SKM-1 treated with dmso at 0.1 percent for 144 hours (cell line): ENCODE results near the gene NEK7.
"Not testable (repeated sequence)": the region's sequence is repeated elsewhere in the genome, so short reads cannot be mapped to it uniquely, and the experiment has no call there.

Experiments
- DNase-seq: peaks from one replicate; lab custom pipeline; 2025; ENCODE audit not compliant: unreplicated experiment; lab: John Stamatoyannopoulos, UW

Gene NEK7

DNA sequence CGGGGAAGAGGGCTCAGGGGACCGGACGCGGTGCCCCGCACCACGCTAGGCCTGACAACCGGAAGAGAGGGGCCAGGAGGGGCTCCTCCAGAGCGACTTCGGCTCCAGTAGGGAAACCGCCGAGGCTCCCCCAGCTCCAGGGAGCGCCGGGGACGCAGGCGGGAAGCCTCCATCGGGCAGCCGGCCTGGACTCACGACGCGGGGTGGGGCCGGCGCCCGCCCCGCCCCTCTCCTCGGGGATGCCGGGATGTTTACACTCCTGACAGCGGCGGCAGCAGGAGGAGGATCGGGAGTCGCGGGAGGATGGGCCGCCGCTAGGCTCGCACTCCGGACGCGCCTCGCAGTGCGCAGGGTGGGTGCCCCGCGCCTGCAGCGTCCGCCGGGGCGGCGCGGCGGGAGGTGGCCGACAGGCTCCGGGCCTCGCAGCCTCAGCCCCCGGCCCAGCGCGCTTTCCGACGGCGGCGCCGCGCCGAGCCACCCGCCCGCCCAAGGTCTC, at the start of gene NEK7:
Gene NEK7, plus strand, starts transcription at position 254 of the 496 bp plus-strand sequence. CDS start 75,583 bp downstream, outside the sequence.
- DNase-seq: peak; percentile 70

DNA sequence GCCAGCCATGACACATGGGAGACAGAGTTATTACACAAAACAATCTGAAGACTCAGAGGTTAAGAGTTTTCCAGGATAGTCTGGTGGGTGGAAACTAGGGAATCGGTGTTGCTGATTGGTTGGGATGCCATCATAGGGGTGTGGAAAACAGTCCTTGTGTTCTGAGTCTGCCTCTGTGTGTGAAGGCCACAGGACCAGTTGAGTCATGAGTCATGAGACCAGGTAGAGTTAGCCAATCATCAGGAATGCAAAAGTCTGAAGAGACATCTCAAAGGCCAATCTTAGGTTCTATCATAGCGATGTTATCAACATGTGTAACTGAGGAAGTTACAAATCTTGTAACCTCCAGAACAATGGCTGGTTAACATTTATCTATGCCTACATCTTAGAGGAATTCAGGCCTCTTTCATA, 49.7 kb upstream of the NEK7 start:
- no peak for DNase-seq

DNA sequence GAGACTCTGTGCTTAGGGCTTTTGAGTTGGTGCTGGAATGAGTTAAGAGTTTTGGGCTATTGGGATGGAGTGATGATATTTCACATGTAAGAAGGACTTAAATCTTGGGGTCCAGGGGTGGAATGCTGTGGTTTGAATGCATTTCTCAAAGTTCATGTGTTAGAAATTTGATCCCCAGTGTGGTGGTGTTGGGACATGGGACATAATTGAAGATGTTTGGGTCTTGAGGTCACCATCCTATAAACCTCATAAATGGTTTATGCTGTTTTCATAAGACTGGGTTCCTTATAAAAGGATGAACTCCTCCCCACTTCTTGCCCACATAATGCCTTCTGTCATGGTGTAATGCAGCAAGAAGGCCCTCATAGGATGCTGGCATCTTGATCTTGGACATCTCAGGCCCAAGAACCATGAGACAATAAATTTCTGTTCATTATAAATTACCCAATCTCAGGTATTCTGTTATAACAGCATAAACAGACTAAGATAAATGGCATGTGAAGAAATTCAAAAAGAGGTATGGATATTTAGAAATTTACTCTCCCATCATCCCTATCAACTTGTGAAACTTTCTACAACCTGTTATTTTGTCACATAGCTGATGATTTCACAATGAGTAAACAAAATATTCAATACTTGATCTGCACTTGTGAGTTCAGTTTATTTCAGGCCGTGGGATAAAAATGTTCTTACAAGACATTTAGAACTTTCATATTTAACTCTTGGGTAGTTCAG, 48.0 kb upstream of the NEK7 start:
- no peak for DNase-seq

DNA sequence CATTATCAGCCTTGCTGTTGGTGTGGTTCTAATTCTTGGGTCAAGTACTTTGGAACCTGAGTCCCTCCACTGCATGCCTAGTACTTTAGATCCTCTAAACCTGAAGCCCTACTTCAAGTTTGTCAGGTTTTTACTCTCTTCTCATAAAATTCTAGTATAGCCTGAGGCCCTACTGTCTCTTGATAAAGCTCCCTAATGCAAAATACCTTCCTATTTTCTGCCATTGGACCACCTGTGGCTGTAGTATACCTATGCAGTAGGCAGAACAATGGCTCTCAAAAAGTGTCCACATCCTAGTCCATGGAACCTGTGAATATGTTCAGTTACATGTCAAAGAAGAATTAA, 47.5 kb upstream of the NEK7 start:
- DNase-seq: no peak

DNA sequence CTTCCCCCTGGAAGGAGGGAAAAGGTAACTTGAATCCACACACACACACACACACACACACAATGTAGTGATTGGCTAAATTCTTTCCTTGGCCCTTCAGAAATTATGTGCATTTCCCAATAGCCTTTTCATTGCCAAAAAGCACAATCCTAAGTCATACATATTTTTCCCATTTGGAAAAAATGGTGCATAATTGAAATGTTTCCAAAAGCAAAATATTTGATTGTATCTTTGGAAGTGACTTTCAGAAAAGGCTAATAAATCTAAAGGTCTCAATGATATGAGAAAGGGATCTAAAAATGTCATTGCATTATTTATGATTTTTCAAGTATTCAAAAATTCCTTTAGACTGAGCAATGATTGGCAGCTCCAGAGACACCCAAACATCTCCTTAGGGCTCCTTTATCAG, 43.5 kb upstream of the NEK7 start:
- no peak for DNase-seq

DNA sequence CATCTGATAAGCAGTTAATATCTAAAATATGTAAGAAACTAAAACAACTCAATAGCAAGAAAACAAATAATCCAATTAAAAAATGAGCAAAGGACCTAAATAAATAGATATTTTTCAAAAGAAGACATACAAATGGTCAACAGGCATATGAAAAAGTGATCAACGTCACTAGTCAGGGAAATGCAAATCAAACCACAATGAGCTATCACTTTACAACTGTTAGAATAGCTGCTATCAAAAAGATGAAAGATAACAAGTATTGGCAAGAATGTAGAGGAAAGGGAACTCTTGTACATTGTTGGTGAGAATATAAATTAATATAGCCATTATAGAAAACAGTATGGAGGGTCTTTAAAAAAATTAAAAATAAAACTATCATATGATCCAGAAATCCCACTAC, 40.7 kb upstream of the NEK7 start:
- no peak for DNase-seq

DNA sequence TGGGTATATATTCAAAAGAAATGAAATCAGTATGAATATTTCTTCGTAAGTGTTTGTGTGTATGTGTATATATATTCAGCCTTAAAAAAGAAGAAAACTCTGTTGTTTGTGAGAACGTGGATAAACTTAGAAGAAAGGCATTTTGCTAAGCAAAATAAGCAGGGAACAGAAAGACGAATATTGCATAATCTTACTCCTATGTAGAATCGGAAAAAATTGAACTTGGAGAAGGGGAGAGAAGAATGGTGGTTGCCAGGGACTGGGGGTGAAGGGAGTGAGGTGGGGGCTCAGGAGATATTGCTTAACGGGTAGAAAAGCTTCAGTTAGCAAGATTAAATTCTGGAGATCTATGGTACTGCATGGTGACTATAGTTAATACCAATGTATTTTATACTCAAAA, 40.3 kb upstream of the NEK7 start:
- DNase-seq: no peak

DNA sequence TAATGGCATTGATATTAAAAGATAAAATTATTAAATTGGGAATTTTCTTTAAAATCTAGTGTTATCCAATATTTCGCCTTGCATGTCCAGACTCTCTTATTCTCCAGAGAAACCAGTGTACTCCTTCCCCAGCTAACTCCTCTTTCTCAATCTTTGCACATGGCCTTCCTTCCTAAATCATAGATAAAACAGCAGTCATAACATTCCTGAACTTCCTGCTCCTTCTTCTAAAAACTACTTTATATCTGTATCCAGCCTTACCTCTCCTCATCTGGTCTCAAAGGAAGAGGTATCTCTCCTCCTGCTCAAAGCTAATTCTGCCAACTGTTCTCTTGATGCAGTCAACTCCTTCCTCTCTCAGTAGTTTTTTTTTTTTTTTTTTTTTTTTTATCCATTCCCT, 39.5 kb upstream of the NEK7 start:
- no peak for DNase-seq

DNA sequence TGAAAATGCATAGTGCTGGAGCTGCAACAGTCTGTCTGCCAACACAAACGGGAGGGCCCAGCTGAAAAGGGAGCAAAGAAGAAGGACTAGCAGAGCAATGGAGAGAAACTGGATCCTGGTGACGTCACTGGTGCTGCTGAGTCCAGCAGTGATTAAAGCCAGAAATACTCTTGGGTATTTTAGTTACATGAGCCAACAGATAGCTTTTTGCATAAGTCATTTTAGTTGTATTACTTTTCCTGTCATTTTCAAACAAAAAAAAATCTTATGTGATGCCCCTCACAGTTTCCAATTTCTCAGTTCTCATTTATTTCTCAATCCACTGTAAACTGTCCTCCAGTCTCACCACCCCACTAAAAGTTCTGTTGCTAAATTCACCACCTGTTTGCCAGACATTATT, 38.7 kb upstream of the NEK7 start:
- no peak for DNase-seq

DNA sequence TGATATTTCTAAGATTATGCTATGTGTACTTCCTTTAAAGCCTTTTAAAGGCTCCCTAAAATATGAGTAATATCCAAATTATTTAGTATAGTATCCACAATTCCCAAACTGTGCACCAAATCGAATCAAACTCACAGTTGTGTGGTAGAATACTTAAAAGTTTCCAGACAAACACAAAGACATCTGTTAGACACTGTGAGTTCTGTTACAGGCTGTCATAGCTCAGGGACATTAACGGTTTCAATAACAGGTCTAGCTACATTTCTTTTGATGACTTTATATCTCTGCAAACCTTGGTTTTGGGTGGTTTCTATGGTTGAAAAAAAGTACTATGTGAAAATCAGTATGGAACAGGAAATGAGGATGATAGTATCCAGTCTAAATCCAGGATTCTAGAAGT, 36.9 kb upstream of the NEK7 start:
- no peak for DNase-seq

DNA sequence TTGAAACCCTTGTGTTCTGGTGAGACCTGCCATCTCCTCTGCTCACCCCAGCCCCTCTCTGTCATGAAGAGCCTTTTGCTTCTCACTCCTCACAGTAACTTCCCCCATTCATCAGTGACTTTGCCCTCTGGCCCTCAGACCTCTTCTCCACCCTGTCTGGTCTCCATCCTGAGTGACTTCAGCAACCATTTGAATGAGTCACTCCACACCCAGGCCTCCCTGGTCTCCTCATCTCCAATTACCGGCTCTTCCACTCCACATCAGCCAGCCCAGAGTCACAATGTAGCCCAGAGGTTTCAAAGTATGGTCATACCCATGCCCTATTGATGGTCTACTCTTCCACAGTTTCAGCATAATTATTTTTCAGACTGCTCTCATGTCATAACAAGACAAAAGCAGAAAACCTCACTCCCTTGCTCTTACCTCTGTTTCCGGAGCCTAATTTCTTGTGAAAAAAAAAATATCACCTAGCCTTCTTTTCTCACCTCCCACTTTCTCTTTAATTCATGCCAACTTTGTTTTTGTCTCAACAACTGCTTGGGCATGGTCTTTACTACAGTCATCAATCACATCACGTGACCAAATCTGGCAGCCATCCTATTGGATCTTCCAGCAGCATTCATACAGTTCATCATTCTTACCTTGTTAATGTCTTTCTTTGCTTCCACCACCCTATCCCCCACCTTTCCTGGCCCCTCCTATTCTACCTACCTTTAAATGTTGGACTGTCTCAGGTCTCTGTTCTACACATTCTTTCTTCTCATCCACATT, 35.6 kb upstream of the NEK7 start:
- DNase-seq: no peak

DNA sequence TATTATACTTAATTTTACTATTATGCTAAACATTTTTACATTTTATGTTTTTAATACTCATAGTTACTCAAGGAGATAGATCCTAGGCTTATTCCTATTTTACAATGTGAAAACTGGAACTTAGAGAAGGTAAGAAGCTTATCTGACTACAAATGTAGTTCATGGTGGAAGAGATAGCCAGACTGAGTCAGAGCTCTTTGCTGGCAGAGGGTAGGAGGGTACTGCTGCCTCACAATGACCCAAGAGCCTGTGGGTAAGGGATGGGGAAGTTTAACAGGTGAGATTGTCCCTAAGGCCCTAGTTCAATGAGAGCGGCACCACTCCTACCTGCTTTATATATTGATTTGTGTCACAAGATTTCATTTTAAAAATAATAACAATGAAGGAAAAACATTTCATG, 34.1 kb upstream of the NEK7 start:
- DNase-seq: no peak

DNA sequence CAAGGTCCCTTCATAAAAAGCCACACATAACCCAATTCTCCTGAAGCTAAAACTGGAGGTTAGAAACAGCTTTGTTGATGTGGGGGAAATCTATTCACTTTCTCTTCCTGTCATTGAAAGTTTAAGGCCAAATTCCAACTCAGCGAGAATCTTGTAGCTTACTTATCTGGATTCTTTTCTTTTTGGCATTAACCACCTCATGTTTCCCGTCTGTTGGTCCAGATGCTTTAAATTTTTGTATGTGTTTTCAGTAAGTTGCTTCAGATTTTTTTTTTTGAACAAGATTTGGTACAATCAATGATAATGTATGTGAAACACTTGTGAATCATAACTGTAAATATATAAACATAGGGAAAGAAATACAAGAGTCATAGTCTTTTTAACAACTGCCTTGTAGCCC, 33.7 kb upstream of the NEK7 start:
- no peak for DNase-seq

DNA sequence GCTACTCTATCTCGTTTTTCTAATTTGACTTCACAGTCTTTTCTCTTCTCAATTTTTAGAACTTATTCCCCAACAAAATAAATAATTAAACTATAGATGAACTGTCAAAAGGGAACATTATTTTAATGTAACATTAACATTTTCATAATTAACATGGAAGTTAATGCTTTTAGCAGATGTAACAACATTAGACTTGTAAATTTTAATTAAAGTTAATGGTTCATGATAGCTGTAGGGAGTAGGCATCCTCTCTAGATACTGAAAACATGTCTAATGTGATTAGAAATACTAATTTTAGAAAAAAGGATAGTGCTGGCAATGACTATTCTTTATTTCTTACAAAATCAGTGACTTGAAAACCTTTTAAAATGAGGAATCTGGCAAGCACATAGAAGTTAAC, 32.1 kb upstream of the NEK7 start:
- DNase-seq: no peak

DNA sequence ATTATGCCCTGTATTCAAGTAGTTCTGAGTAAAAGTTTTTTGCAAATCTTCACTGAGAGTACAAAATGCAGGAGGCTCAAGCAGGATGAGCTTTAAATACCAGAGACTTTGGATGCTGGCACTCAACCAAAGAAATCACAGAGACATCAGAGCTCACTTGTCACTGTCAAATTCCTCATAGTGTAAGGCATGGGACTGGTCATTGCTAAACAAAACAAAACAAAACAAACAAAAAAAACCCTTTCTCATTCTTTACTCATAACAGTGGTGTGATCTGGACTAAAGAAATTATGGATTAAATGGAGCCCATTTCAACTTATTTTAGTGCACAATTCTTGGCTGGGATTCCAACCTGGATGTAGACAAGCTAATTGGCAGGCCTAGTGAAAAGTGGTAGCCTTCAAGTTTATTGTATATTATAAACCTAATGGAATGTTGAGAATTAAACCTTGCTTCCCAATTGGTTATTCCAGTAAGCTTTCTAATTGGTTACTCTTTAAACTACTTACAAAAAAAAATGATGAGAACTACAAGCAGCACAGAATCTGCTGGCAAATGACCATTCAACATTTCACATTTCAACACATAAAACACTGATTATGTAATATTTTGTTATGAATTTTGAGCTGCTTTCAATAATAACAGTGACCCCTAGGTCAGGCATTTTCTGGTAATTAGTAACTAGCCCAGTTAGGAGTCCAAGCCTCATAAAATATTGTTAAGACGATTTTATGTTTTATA, 30.6 kb upstream of the NEK7 start:
- no peak for DNase-seq

DNA sequence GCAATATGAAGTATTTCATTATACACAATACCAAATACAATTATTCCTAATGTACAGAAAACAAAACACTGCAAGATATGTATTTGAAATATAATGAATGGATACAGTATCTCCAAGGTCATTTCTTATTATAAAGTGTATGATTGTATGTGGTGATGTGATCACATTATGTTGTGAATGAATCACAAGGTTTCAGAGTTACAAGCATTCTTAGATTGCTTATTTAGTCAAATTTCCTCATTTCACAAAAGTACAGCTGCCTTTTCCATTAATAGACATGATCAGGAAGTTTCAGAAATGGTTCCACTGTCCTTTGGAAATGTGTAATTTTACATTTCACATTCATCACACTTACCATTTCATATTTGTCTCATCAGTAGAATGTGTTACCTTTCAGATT, 28.3 kb upstream of the NEK7 start:
- no peak for DNase-seq

DNA sequence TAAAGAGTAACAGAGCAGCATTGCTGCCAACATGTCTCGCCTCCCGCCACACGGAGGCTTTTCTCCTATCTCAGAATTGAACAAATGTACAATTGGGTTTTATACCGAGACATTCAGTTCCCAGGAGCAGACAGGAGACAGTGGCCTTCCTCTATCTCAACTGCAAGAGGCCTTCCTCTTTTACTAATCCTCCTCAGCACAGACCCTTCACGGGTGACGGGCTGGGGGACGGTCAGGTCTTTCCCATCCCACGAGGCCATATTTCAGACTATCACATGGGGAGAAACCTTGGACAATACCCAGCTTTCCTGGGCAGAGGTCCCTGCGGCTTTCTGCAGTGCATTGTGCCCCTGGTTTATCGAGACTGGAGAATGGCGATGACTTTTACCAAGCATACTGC, 26.7 kb upstream of the NEK7 start:
- not testable (repeated sequence) for DNase-seq

DNA sequence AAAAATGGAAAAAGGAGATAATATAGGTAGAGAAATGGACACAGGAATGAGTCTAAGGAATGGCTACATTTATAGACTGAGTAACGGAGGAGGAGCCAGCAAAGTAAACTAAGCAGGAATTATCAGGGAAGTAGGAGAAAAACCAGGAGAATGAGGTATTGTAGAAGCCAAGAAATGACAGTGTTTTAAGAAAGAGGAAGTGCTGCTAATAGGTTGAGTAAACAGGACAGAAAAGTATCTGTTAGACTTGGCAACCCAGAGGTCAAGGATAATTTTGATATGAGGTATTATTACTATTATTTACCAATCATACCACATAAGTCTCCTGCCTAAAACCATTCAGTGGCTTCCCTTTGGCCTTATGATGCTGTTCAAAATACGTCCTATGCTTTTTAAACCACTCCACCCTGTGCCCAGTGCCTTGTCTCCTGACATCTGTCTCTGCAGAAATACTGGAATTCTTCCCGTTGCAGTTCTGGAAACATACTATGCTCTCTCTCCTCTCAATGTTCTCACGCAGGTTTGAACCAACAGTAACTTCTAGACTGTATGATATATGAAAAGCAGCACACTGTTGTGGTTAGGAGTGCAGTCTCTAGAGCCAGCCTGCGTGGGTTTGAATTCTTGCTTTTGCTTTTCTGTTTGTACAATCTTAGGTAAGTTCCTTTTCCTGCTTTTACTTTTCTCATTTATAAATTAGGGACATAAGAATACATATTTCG, 24.6 kb upstream of the NEK7 start:
- DNase-seq: peak; percentile 57

DNA sequence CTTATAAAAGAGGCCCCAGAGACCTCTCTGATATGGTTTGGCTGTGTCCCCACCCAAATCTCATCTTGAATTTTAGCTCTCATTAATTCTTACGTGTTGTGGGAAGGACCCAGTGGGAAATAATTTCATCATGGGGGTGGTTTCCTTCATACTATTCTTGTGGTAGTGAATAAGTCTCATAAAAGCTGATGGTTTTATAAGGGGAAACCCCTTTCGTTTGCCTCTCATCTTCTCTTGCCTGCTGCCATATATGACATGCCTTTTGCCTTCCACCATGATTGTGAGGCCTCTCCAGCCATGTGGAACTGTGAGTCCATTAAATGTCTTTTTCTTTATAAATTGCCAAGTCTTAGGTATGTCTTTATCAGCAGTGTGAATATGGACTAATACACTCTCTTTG, 22.5 kb upstream of the NEK7 start:
- DNase-seq: no peak

DNA sequence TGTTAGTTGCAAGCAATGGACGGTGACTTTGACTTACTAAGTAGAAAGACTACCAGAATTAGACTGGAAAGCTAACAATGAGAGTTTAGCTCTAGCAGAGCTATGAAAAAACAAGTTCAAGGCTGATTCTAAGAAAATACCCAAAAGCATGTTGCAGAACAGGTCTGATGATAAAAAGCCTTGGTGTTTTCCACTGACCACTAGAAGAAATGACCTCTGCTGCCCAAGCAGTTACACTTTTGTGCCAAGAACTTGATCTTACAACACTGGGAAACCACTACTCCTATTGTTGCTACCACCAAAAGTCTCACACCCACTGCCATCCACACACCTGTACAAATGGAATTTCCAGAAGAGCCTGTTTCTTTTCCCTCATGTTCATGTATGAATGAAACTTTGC, 21.4 kb upstream of the NEK7 start:
- DNase-seq: no peak

DNA sequence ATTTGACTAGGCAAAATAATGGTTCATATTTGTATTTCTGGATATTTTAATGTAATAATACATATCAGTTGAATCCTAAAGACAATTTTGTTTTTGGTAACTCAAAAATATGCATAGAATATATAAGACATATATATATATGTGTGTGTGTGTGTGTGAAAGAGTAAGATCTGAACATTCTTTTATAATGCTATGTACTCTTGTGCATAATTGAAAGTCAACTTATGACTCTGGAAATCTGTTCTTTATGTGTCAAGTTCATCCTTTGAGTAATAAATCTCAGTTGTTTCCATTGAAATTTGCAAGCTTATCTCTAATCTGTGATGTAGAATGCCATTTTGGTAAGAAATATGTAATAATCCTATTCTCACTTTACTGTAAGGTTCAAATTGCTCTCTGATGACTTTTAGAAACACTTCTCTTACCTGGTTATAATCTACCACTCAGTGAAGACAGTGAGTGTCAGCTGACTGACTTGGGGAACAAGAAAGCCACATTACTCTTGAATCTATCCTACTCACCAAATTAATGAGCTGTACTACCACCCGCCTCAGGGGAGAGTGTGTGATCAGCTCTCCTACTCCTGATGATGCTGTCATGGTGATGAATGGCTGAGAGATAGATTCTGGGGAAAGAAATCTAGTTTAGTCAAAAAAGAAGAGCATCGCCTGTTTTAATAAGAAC, 15.0 kb upstream of the NEK7 start:
- DNase-seq: no peak
